Subcutaneous adipose tissue (tissue), 4 donors: Measurements from ENCODE around the gene RPL35A. TPM values are rescaled to one million over a fixed set of nuclear protein-coding genes. Genes with fewer than 3 reads are reported as not detected.

ENCODE experiments used
- CTCF ChIP-seq: fragments of 450-650 bp; IDR thresholded peaks from one replicate; pipeline ENCODE4 v1.5.1; 2016; ENCODE audit warnings: low read depth, mild to moderate bottlenecking, control low read depth, antibody characterized with exemption, moderate library complexity
- total RNA-seq, 4 donors: library from RNA; depleted of rRNA; stranded (reverse); fragments of >200 nt; gene quantifications; one replicate each; pipeline ENCODE4 v1.1.0, GENCODE V29; 2016

Gene RPL35A
- total RNA-seq, 4 donors from 2014 or later = 578 to 880 (median 646) TPM

GRCh38 chr3:197963019-197963637 is 13.1 kb downstream of the RPL35A start:
- no peak for TF ChIP-seq CTCF

GRCh38 chr3:197970588-197970987 is 20.6 kb downstream of the RPL35A start:
- TF ChIP-seq CTCF = no peak

- TF ChIP-seq CTCF = no peak
These were observed 24.0 kb downstream of the RPL35A start for GRCh38 chr3:197974016-197974415.

GRCh38 chr3:197975311-197975710 is 25.3 kb downstream of the RPL35A start:
- TF ChIP-seq CTCF = no peak

GRCh38 chr3:197983076-197983475 is 33.1 kb downstream of the RPL35A start:
- TF ChIP-seq CTCF = no peak

GRCh38 chr3:197989651-197990050 is 39.7 kb downstream of the RPL35A start:
- no peak for TF ChIP-seq CTCF

- TF ChIP-seq CTCF = no peak
These were observed 44.7 kb downstream of the RPL35A start for GRCh38 chr3:197994736-197995135.
